WTC11 (cell line): ENCODE results near the gene RFPL1. TPM values are rescaled to one million over a fixed set of nuclear protein-coding genes. Genes with fewer than 3 reads are reported as not detected.

Experiments used
- ATAC-seq: fragments of 200-7000 bp; cut with Tn5 transposase; 2 replicates; pipeline ENCODE4 v1.10.0; 2021; ENCODE audit warnings: mild to moderate bottlenecking, moderate library complexity
- CTCF ChIA-PET: fragments of 300-600 bp; sonication (Branson Sonifier 250); formaldehyde crosslinking; loops from one replicate; lab custom pipeline; 2021; ENCODE audit warnings: antibody characterized with exemption; lab: Charles Lee
- POLR2A ChIA-PET: fragments of 350-600 bp; sonication (Branson Sonifier 250); formaldehyde crosslinking; loops from one replicate; lab custom pipeline; 2021; ENCODE audit warnings: antibody characterized with exemption; lab: Charles Lee
- DNase-seq: peaks from one replicate; pipeline ENCODE4 v3.0.0; 2021; ENCODE audit warnings: low spot score
- H3K27ac Mint-ChIP-seq: 2 replicates; pipeline ENCODE4 v1.8.0; 2021; ENCODE audit warnings: mixed read lengths
- H3K27me3 Mint-ChIP-seq: 2 replicates; pipeline ENCODE4 v1.8.0; 2021; ENCODE audit warnings: low read depth, mild to moderate bottlenecking, moderate library complexity, mixed read lengths
- H3K36me3 Mint-ChIP-seq: 2 replicates; pipeline ENCODE4 v1.8.0; 2021; ENCODE audit warnings: mixed read lengths
- H3K4me1 Mint-ChIP-seq: 2 replicates; pipeline ENCODE4 v1.8.0; 2022; ENCODE audit warnings: mixed read lengths
- H3K4me3 Mint-ChIP-seq: 2 replicates; pipeline ENCODE4 v1.8.0; 2021; ENCODE audit warnings: mild to moderate bottlenecking, moderate library complexity, mixed read lengths
- H3K9me3 Mint-ChIP-seq: 2 replicates; pipeline ENCODE4 v1.8.0; 2021; ENCODE audit warnings: mixed read lengths
- AFF4 ChIP-seq: sonication (generic); formaldehyde crosslinking; IDR thresholded peaks from 2 replicates; pipeline ENCODE4 v1.8.1; 2023; ENCODE audit warnings: mild to moderate bottlenecking, missing genetic modification reagents, borderline replicate concordance
- CDX4 ChIP-seq: fragments of 250-450 bp; sonication (Bioruptor Pico); IDR thresholded peaks from 2 replicates; pipeline ENCODE4 v1.9.0; 2021; ENCODE audit warnings: moderate library complexity, mild to moderate bottlenecking, inconsistent platforms, borderline replicate concordance
- CTCF ChIP-seq: fragments of 200-600 bp; IDR thresholded peaks from 2 replicates; pipeline ENCODE4 v1.8.0; 2022; ENCODE audit warnings: antibody characterized with exemption
- EMX1 ChIP-seq: fragments of 250-450 bp; sonication (Bioruptor Pico); IDR thresholded peaks from 2 replicates; pipeline ENCODE4 v1.8.0; 2021; ENCODE audit warnings: mild to moderate bottlenecking
- FOXK1 ChIP-seq: sonication (generic); formaldehyde crosslinking; IDR thresholded peaks from 2 replicates; pipeline ENCODE4 v1.8.0; 2022; ENCODE audit warnings: mild to moderate bottlenecking, moderate library complexity, missing genetic modification reagents
- GTF2I ChIP-seq: fragments of 250-450 bp; sonication (Bioruptor Pico); conservative IDR thresholded peaks from 2 replicates; pipeline ENCODE4 v1.4.0; 2021; ENCODE audit warnings: mild to moderate bottlenecking
- JUN ChIP-seq: sonication (generic); formaldehyde crosslinking; IDR thresholded peaks from 2 replicates; pipeline ENCODE4 v1.8.0; 2023; ENCODE audit warnings: mild to moderate bottlenecking, missing genetic modification reagents
- KAT7 ChIP-seq: sonication (generic); formaldehyde crosslinking; IDR thresholded peaks from 2 replicates; pipeline ENCODE4 v1.8.1; 2023; ENCODE audit warnings: missing genetic modification reagents, mild to moderate bottlenecking, borderline replicate concordance
- MYBL2 ChIP-seq: sonication (generic); formaldehyde crosslinking; IDR thresholded peaks from 2 replicates; pipeline ENCODE4 v1.8.1; 2023; ENCODE audit warnings: mild to moderate bottlenecking, moderate library complexity, missing genetic modification reagents
- PRRX2 ChIP-seq: fragments of 250-450 bp; sonication (Bioruptor Pico); IDR thresholded peaks from 2 replicates; pipeline ENCODE4 v1.8.0; 2021; ENCODE audit warnings: mild to moderate bottlenecking
- SOX15 ChIP-seq: fragments of 250-450 bp; sonication (Bioruptor Pico); IDR thresholded peaks from 2 replicates; pipeline ENCODE4 v1.9.0; 2021; ENCODE audit warnings: mild to moderate bottlenecking
- ZBTB21 ChIP-seq: sonication (generic); formaldehyde crosslinking; IDR thresholded peaks from 2 replicates; pipeline ENCODE4 v1.8.1; 2023; ENCODE audit warnings: mild to moderate bottlenecking, missing genetic modification reagents, borderline replicate concordance
- ZNF219 ChIP-seq: sonication (generic); formaldehyde crosslinking; IDR thresholded peaks from 2 replicates; pipeline ENCODE4 v1.8.0; 2023; ENCODE audit warnings: missing genetic modification reagents, mild to moderate bottlenecking, borderline replicate concordance
- ZNF263 ChIP-seq: sonication (generic); formaldehyde crosslinking; IDR thresholded peaks from 2 replicates; pipeline ENCODE4 v1.8.1; 2022; ENCODE audit warnings: low read depth, mild to moderate bottlenecking, moderate library complexity, missing genetic modification reagents
- ZNF317 ChIP-seq: sonication (generic); formaldehyde crosslinking; IDR thresholded peaks from 2 replicates; pipeline ENCODE4 v1.8.1; 2023; ENCODE audit warnings: low read depth, mild to moderate bottlenecking, moderate library complexity, missing genetic modification reagents, borderline replicate concordance
- ZNF396 ChIP-seq: fragments of 250-450 bp; sonication (Bioruptor Pico); IDR thresholded peaks from 2 replicates; pipeline ENCODE4 v1.8.0; 2021; ENCODE audit warnings: mild to moderate bottlenecking, moderate library complexity, borderline replicate concordance
- ZNF425 ChIP-seq: fragments of 250-450 bp; sonication (Bioruptor Pico); conservative IDR thresholded peaks from 2 replicates; pipeline ENCODE4 v1.9.0; 2021; ENCODE audit warnings: mild to moderate bottlenecking
- total RNA-seq: library from RNA; stranded (reverse); gene quantifications from 3 replicates; pipeline ENCODE4 v1.2.3, GENCODE V29; 2021
- TF ChIP-seq, protein P1 (sequence below): sonication (generic); formaldehyde crosslinking; IDR thresholded peaks from 2 replicates; pipeline ENCODE4 v1.8.0; 2023; ENCODE audit warnings: missing genetic modification reagents
- TF ChIP-seq, protein P2 (sequence below): sonication (generic); formaldehyde crosslinking; IDR thresholded peaks from 2 replicates; pipeline ENCODE4 v1.8.0; 2022; ENCODE audit warnings: mild to moderate bottlenecking, missing genetic modification reagents
- TF ChIP-seq, protein P3 (sequence below): fragments of 250-450 bp; sonication (Bioruptor Pico); IDR thresholded peaks from 2 replicates; pipeline ENCODE4 v1.9.0; 2021; ENCODE audit warnings: mild to moderate bottlenecking

The RFPL1 gene
- total RNA-seq, 1 experiment from 2014 or later = not detected

GRCh38 chr22:29477723-29478318, 39.4 kb downstream of the RFPL1 start (continued):
- TF ChIP-seq, protein P1, sequence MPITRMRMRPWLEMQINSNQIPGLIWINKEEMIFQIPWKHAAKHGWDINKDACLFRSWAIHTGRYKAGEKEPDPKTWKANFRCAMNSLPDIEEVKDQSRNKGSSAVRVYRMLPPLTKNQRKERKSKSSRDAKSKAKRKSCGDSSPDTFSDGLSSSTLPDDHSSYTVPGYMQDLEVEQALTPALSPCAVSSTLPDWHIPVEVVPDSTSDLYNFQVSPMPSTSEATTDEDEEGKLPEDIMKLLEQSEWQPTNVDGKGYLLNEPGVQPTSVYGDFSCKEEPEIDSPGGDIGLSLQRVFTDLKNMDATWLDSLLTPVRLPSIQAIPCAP (CRISPR knock-in tag) = no peak
- no peak for TF ChIP-seq GTF2I (CRISPR knock-in tag)
- TF ChIP-seq, protein P2, sequence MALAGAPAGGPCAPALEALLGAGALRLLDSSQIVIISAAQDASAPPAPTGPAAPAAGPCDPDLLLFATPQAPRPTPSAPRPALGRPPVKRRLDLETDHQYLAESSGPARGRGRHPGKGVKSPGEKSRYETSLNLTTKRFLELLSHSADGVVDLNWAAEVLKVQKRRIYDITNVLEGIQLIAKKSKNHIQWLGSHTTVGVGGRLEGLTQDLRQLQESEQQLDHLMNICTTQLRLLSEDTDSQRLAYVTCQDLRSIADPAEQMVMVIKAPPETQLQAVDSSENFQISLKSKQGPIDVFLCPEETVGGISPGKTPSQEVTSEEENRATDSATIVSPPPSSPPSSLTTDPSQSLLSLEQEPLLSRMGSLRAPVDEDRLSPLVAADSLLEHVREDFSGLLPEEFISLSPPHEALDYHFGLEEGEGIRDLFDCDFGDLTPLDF (CRISPR knock-in tag) = no peak
- TF ChIP-seq ZNF219 = no peak
- TF ChIP-seq MYBL2 = no peak

- H3K36me3 Mint-ChIP-seq = no peaks in the 10 kb centered on the region
- no peaks in the 10 kb centered on the region for H3K9me3 Mint-ChIP-seq
- DNase-seq (peak; percentile 61), ATAC-seq (peak; percentile 11; the same call in 1 of the 2 replicates)
- peaks cover 42% of the 10 kb centered on the region for H3K4me1 Mint-ChIP-seq
- peak overlapping the region; percentile 60 for H3K4me3 Mint-ChIP-seq
- peaks cover 73% of the 10 kb centered on the region for H3K27me3 Mint-ChIP-seq
- ChIA-PET CTCF (interaction anchor here (0.8 kb wide), 1 partner anchor 8 kb away, joined by 4 read pairs; no protein-coding TSS in a partner anchor), POLR2A (no interaction called here)
- no peak overlapping the region for H3K27ac Mint-ChIP-seq
- TF ChIP-seq ZNF396 (CRISPR knock-in tag) (no peak), FOXK1 (CRISPR knock-in tag) (0 out of 2 replicates have a peak, but pooled peaks have one; percentile 28), PRRX2 (CRISPR knock-in tag) (no peak), ZNF263 (CRISPR knock-in tag) (no peak), AFF4 (CRISPR knock-in tag) (no peak), ZBTB21 (no peak), CDX4 (CRISPR knock-in tag) (no peak), CTCF (no peak), ZNF317 (CRISPR knock-in tag) (no peak), SOX15 (CRISPR knock-in tag) (no peak), KAT7 (CRISPR knock-in tag) (no peak), JUN (peak; percentile 49; the same call in 1 of the 2 replicates), ZNF425 (CRISPR knock-in tag) (no peak), EMX1 (CRISPR knock-in tag) (no peak)
- TF ChIP-seq, protein P1 (CRISPR knock-in tag) = no peak
- TF ChIP-seq, protein P3, sequence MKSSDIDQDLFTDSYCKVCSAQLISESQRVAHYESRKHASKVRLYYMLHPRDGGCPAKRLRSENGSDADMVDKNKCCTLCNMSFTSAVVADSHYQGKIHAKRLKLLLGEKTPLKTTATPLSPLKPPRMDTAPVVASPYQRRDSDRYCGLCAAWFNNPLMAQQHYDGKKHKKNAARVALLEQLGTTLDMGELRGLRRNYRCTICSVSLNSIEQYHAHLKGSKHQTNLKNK (CRISPR knock-in tag) = no peak
- TF ChIP-seq, protein P2 (CRISPR knock-in tag) = no peak
Measured at GRCh38 chr22:29478326-29479276, 40.2 kb downstream of the RFPL1 start.
